ENCODE measurements around the gene DAB1.
A peak's percentile ranks its signal among the peaks of the same experiment; 100 is the strongest.

DAB1 gene

DNA sequence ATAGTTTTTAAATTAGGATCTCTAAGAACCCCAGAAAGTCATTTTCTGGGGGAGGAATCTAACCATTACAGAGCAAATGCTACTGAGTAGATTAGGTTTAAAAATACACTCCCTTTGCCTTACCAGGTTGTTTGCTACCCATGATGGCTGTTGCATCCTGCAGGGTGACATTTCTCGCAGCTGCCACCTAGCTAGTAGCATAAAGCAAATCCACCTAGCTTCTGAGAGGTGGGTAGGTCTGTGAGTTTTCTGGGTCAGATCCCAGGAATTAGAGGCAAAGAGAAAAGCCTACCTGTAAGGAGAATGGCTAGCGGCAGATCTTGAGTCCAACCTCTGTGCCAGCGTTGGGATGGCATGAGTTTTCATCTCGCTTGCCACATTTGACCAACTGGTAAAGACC, 95.9 kb downstream of the DAB1 start:
- no peak for DNase-seq
- no peaks in the 10 kb centered on the region for H3K4me1 Mint-ChIP-seq
- ATAC-seq = no peak
- H3K9me3 Mint-ChIP-seq = peaks cover 4% of the 10 kb centered on the region
- H3K27me3 Mint-ChIP-seq = no peaks in the 10 kb centered on the region
- no peak overlapping the region for H3K27ac Mint-ChIP-seq
- no peak overlapping the region for H3K4me3 Mint-ChIP-seq
- H3K36me3 Mint-ChIP-seq (ENCODE audit: low read depth) = no peaks in the 10 kb centered on the region

DNA sequence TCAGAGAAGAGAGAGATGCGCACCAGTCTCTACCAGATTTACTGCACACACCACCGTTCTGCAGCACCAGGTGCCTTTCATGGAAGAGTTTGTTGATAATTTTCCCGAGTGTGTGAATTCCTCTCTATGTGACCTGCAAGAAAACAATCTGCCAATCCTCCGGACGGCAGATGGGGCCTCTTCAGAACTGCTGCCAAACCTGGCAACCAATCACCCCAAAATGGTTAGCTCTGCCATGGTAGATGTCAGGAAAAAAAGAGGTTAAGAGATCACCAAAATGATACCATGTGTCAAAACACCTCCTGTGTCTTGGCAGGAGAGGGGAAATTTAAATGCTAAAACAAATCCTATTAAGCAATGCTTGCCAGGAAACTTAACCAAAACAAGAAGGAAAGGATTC, 96.5 kb downstream of the DAB1 start:
- Mint-ChIP-seq H3K27me3 (no peaks in the 10 kb centered on the region), H3K27ac (no peak overlapping the region), H3K36me3 (ENCODE audit: low read depth) (no peaks in the 10 kb centered on the region), H3K4me1 (no peaks in the 10 kb centered on the region), H3K4me3 (no peak overlapping the region), H3K9me3 (no peaks in the 10 kb centered on the region)
- DNase-seq (no peak), ATAC-seq (no peak)

DNA sequence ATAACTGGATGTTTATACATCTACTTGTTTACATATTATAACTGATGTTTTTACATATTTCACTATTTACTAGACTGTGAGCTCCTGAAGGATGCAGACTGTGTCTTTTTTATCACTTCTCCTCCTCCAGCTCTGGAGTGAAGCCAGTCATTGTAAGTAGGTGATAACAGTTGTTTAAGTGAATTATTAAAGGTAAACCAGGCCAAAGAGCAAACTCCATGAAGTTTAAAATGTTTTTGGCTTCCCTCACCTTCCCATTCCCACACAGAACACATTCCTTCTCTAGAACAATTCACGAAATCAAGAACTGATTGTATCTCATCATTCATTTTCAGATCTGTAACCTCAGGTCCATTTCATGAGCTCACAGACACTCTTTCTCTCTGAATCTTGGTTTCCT, 98.3 kb downstream of the DAB1 start:
- Mint-ChIP-seq H3K27me3 (no peaks in the 10 kb centered on the region), H3K9me3 (no peaks in the 10 kb centered on the region), H3K4me3 (no peak overlapping the region), H3K36me3 (ENCODE audit: low read depth) (no peaks in the 10 kb centered on the region), H3K4me1 (no peaks in the 10 kb centered on the region), H3K27ac (no peak overlapping the region)
- ATAC-seq (no peak), DNase-seq (no peak)

DNA sequence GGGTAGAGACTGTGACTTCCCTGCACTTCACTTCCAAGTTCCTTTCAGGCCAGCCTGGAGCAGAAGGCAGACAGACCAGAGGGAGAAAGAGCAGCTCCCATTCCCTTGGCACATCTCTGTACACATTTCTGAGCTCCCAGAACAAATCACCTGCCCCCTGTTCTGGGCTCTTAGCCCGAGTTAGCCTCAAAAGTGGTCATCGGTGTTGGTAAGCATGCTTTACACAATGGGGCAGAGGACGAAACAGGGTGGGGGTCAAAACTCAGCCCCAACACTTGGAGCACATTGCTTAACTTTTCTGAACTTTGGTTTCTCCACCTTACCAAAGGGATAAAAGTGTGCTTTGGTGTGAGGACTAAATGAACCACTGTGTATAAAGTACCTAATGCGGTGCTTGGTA, 98.7 kb downstream of the DAB1 start:
- no peak for ATAC-seq
- no peak overlapping the region for H3K4me3 Mint-ChIP-seq
- no peaks in the 10 kb centered on the region for H3K4me1 Mint-ChIP-seq
- no peaks in the 10 kb centered on the region for H3K27me3 Mint-ChIP-seq
- H3K9me3 Mint-ChIP-seq = no peaks in the 10 kb centered on the region
- no peak overlapping the region for H3K27ac Mint-ChIP-seq
- no peak for DNase-seq
- H3K36me3 Mint-ChIP-seq (ENCODE audit: low read depth) = no peaks in the 10 kb centered on the region

DNA sequence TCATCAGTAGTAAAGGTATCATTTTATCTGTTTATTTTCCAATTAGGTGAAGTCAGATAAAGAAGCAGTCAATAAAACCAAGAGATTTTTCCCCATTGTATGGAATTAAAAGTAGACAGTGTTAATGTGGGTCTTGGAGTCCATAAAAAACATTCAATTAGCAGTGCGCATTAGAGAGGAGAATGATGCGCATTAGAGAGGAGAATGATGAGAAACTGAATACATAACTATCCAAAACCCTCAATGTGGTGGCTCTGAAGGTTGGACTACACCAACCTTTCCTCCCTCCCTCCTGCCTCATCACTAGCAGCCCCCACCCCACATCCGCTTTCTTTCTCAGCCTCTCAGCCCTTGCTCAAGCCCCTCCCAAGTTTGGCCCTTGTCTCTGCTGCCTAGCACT, 99.5 kb downstream of the DAB1 start:
- no peaks in the 10 kb centered on the region for H3K27me3 Mint-ChIP-seq
- H3K9me3 Mint-ChIP-seq = no peaks in the 10 kb centered on the region
- H3K4me3 Mint-ChIP-seq = no peak overlapping the region
- H3K4me1 Mint-ChIP-seq = no peaks in the 10 kb centered on the region
- no peak for ATAC-seq
- DNase-seq = no peak
- H3K27ac Mint-ChIP-seq = no peak overlapping the region
- H3K36me3 Mint-ChIP-seq (ENCODE audit: low read depth) = no peaks in the 10 kb centered on the region

DNA sequence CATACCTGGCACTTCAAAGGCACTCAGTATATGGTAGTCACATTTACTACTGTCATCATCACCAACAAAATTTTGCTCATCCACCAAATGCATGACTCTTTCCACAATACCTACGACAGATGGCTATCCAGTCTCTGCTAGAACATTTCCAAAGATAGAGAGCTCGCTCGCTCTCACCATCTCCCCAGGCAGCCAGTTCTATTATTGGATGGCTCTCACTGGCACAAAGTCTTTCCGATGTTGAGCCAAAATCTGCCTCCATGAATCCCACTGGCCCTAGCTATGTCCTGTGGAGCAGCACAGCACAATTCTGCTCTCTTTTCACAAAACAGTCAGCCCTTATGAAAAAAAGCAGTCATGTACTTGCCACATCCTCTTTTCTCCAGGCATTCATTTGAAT, 102.1 kb downstream of the DAB1 start:
- Mint-ChIP-seq H3K4me1 (no peaks in the 10 kb centered on the region), H3K4me3 (no peak overlapping the region), H3K9me3 (peaks cover 4% of the 10 kb centered on the region), H3K27ac (no peak overlapping the region), H3K36me3 (ENCODE audit: low read depth) (no peaks in the 10 kb centered on the region), H3K27me3 (no peaks in the 10 kb centered on the region)
- DNase-seq = no peak
- ATAC-seq = no peak

DNA sequence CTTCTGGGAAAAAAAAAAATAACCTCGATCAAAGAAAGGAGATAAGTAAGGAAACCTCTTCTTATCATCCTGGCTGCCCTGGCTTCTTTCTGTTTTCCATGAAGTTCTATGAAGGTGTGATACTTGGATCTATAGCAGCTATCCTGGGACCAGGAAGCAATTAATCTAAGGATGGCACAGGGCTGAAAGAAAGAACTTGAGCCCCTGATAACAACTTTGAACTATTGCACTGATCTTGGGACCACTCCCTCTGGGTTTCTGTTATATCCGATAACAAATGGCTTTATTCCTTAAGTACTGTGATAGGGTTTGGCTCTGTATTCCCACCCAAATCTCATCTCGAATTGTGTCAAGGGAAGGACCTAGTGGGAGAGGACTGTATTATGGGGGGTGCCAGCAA, 104.1 kb downstream of the DAB1 start:
- ATAC-seq (no peak), DNase-seq (no peak)
- Mint-ChIP-seq H3K36me3 (ENCODE audit: low read depth) (no peaks in the 10 kb centered on the region), H3K4me3 (no peak overlapping the region), H3K9me3 (peaks cover 4% of the 10 kb centered on the region), H3K4me1 (no peaks in the 10 kb centered on the region), H3K27ac (no peak overlapping the region), H3K27me3 (no peaks in the 10 kb centered on the region)

DNA sequence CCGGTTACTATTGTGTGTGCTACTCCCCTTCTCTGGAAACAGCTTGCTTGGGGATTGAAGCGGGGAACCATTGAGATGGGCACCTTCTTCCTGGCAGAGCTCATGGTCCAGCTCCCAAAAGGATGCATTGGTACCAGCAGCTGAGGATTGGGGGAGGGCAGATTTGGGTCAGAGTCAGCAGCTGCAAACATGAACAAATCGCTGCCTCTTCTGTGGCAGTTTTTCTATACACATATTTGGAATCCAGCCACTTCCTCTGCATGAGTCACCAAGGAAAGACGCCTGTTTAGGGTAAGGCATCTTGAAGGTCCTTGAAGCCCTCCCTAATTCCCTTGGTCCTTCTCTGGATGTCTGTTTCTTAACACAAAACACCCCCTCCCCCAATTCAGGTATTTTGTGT, 104.7 kb downstream of the DAB1 start:
- no peaks in the 10 kb centered on the region for H3K4me1 Mint-ChIP-seq

DNA sequence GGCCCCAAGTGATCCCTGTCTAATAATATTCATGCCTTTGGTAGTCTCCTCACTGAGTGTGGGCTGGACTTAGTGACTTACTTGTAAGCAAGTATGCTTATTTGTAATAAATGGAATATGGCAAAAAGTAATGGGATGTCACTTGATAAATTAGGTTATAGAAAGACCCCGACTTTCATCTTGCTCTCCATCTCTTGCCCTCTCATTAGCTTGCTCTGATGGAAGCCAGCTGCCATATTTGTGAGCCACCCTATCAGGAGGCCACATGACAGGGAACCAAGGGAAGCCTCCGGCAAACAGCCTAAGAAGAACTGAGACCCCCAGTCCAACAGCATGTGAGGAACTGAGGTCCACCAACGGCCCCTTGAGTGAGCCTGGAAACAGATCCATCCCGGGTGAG, 107.0 kb downstream of the DAB1 start:
- no peak overlapping the region for H3K4me3 Mint-ChIP-seq
- H3K9me3 Mint-ChIP-seq = peaks cover 4% of the 10 kb centered on the region
- ATAC-seq = no peak
- no peaks in the 10 kb centered on the region for H3K27me3 Mint-ChIP-seq
- no peaks in the 10 kb centered on the region for H3K4me1 Mint-ChIP-seq
- no peak overlapping the region for H3K27ac Mint-ChIP-seq
- DNase-seq = no peak
- H3K36me3 Mint-ChIP-seq (ENCODE audit: low read depth) = no peaks in the 10 kb centered on the region

More for the DNA sequence above, 104.7 kb downstream of the DAB1 start:
- no peak for DNase-seq
- no peaks in the 10 kb centered on the region for H3K27me3 Mint-ChIP-seq
- no peak overlapping the region for H3K4me3 Mint-ChIP-seq
- ATAC-seq = no peak
- H3K9me3 Mint-ChIP-seq = peaks cover 4% of the 10 kb centered on the region
- no peaks in the 10 kb centered on the region for H3K36me3 Mint-ChIP-seq (ENCODE audit: low read depth)
- H3K27ac Mint-ChIP-seq = no peak overlapping the region

DNA sequence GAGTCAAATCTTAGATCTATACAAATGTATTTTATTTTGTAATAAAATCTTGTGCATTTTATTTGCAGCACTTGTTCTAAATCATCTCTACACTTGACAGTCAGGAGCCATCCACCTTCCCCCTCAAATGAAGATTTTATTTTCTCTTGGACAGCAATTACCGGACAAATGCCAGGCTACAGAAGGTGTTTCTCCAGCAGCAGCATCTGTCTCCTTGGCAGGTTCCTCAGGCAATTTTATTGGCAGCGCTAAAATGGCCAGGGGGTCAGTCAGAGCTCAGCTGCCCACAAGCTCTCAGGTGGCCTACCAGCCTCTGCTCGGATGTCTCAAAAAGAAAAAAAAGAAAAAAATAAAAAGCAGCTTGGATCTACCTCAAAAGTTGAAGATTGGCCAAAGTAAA, 107.6 kb downstream of the DAB1 start:
- ATAC-seq (no peak), DNase-seq (no peak)
- Mint-ChIP-seq H3K4me3 (no peak overlapping the region), H3K27ac (no peak overlapping the region), H3K36me3 (ENCODE audit: low read depth) (no peaks in the 10 kb centered on the region), H3K9me3 (peaks cover 4% of the 10 kb centered on the region), H3K27me3 (no peaks in the 10 kb centered on the region), H3K4me1 (no peaks in the 10 kb centered on the region)

DNA sequence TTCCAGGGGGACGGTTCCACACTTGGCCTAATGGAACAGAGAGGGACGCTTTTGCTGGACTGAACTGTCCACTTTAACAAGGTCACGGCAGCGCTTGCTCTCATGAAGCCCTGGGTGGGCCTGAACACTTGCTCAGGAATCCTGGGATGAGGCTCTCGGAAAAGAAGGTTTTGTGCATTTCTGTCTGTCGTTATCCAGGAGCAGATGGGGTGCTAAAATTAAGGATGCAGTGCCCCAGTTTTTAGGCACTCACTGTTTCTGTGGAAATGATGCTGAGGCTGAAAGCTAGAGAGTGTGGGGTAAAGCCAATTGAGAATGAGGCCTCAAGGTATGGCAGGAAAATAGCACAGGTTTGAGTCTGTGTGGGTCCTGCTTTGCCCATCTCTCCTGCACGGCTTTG, 111.0 kb downstream of the DAB1 start:
- no peaks in the 10 kb centered on the region for H3K27me3 Mint-ChIP-seq
- DNase-seq (no peak), ATAC-seq (no peak)
- peaks cover 4% of the 10 kb centered on the region for H3K9me3 Mint-ChIP-seq
- H3K4me3 Mint-ChIP-seq = no peak overlapping the region
- H3K27ac Mint-ChIP-seq = no peak overlapping the region
- peaks cover under 1% of the 10 kb centered on the region for H3K4me1 Mint-ChIP-seq
- no peaks in the 10 kb centered on the region for H3K36me3 Mint-ChIP-seq (ENCODE audit: low read depth)

DNA sequence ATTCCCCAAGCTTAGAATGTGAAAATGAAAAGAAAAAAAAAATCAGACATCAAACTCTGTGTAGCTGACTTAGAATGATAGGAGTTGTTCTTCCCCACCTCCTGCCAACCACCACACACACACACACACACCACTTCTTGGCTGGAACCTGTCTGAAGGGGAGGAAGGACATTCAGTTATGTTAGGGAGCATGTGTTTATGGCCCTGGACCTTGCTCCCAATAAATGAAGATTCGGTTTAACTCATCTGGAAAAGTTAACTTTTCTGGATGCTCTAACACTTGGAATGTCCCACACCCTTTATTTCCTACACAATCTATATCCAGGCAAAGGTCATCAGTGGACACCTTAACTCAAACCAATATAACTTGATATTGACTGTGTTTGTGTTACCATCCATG, 112.4 kb downstream of the DAB1 start:
- H3K4me3 Mint-ChIP-seq = no peak overlapping the region

DNA sequence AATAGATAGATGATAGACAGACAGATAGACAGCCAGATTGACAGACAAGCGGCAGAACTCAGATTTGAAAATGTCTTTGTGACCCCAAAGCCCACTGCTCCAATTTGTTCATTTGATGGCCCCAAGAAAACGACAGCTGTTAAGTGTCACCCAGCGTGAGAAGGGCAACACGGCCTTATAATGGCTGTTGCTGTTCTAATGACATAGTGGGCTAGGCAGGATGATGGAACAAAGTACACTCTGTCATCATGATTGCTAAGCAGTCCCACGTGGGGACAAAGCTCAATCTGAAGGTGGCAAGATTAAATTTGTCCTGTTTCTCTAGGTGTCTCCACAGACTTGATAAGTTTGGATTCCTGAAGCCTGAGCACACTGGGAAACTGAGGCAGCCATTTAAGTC, 112.9 kb downstream of the DAB1 start:
- Mint-ChIP-seq H3K4me3 (no peak overlapping the region), H3K4me1 (peaks cover 9% of the 10 kb centered on the region), H3K27me3 (no peaks in the 10 kb centered on the region), H3K9me3 (peaks cover 9% of the 10 kb centered on the region), H3K27ac (no peak overlapping the region), H3K36me3 (ENCODE audit: low read depth) (no peaks in the 10 kb centered on the region)
- ATAC-seq (no peak), DNase-seq (no peak)

More for the DNA sequence above, 112.4 kb downstream of the DAB1 start:
- Mint-ChIP-seq H3K27me3 (no peaks in the 10 kb centered on the region), H3K4me1 (peaks cover 9% of the 10 kb centered on the region), H3K36me3 (ENCODE audit: low read depth) (no peaks in the 10 kb centered on the region), H3K9me3 (peaks cover 9% of the 10 kb centered on the region), H3K27ac (no peak overlapping the region)
- DNase-seq (no peak), ATAC-seq (no peak)

DNA sequence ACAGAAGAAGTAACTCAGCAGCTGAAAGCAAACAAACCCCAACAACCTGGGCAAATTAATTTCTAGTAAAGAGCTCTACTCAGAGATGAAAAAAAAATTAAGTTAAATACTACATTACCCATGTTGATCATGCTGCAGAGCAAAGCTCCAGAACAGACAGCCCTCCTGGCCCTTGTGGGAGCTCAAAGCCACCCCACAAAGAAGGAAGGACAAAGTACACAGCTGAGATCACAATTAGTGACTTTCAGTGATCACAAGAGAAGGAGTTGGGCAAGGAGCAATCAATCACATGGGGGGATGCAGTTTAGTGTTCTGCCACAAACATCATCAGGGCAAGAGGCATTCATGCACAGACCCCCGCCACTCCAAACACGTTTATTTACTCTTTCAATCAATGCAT, 114.2 kb downstream of the DAB1 start:
- DNase-seq = no peak
- Mint-ChIP-seq H3K4me1 (peaks cover 9% of the 10 kb centered on the region), H3K4me3 (no peak overlapping the region), H3K9me3 (peaks cover 9% of the 10 kb centered on the region), H3K27ac (no peak overlapping the region), H3K27me3 (no peaks in the 10 kb centered on the region), H3K36me3 (ENCODE audit: low read depth) (no peaks in the 10 kb centered on the region)
- no peak for ATAC-seq

DNA sequence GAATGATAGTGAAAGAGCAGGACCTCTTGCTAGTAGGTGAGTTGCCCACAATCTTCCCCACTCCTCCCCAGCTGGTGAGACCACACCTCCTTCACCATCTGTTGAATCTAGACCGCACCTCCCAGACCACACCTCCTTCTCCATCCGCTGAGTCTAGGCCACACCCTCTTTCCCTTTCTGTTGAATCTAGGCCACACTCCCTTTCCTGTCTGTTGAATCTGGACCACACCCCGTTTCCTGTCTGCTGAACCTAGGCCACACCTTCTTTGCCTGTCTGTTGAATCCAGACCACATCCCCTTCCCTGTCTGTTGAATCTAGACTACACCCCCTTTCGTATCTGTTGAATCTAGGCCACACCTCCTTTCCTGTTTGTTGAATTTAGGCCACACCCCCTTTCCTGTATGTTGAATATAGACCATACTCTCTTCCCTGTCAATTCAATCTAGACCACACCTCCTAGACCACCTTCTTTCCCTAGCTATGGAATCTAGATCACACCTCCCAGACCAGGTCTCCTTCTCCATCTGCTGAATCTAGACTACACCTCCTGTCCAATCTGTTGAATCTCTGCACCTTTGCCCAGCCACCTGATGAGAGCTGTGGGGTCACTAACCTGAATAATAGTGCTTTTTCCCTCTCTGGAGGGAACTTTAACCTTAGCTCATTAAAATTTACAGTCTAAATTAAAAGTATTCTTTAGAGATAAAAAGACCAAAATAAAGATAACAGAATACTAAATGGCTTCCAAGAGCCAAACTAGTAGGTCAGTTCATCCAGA, 116.3 kb downstream of the DAB1 start:
- Mint-ChIP-seq H3K4me3 (no peak overlapping the region), H3K27ac (peak overlapping the region; percentile 54), H3K9me3 (peaks cover 9% of the 10 kb centered on the region), H3K27me3 (no peaks in the 10 kb centered on the region), H3K36me3 (ENCODE audit: low read depth) (no peaks in the 10 kb centered on the region), H3K4me1 (peaks cover 9% of the 10 kb centered on the region)
- DNase-seq (peak; percentile 1), ATAC-seq (peak; percentile 59)

DNA sequence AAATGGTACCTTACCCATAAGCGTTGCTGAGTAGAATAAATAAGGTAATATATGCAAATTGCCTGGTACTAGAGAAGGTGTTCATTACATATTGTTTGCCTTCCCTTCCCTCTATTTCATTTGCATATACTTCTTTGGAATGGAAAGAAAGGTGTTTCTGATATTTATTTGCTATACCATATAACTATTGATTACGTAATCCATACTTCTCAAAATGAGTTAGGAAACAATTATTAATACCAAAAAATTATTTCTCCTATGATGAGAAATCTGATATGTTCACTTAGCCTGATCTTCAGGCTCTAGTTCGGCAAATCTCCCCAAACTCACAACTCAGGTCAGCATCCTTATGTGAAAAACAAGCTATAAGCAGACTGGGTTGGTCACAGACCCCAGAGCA, 119.3 kb downstream of the DAB1 start:
- no peak for DNase-seq
- Mint-ChIP-seq H3K36me3 (ENCODE audit: low read depth) (no peaks in the 10 kb centered on the region), H3K9me3 (peaks cover 9% of the 10 kb centered on the region), H3K27ac (no peak overlapping the region), H3K4me1 (peaks cover 9% of the 10 kb centered on the region), H3K27me3 (no peaks in the 10 kb centered on the region), H3K4me3 (no peak overlapping the region)
- ATAC-seq = no peak
